Kidney glomerular epithelial cell (primary cell): ENCODE measurements around the gene MYOG.

ENCODE experiments used
- DNase-seq: peaks from one replicate; lab custom pipeline; 2025; lab: John Stamatoyannopoulos, UW

MYOG gene

GRCh38 chr1:203046984-203047630, 38.7 kb downstream of the MYOG start:
- peak; percentile 82 for DNase-seq

- no peak for DNase-seq
These were observed 39.8 kb downstream of the MYOG start for GRCh38 chr1:203045821-203046594.

- no peak for DNase-seq
These were observed 40.5 kb downstream of the MYOG start for GRCh38 chr1:203045336-203045735.

GRCh38 chr1:203044546-203045250, 41.1 kb downstream of the MYOG start:
- no peak for DNase-seq

- no peak for DNase-seq
These were observed 41.8 kb downstream of the MYOG start for GRCh38 chr1:203043830-203044545.

- no peak for DNase-seq
These were observed 44.4 kb downstream of the MYOG start for GRCh38 chr1:203041351-203041932.

- DNase-seq: no peak
These were observed 45.1 kb downstream of the MYOG start for GRCh38 chr1:203040513-203041275.

GRCh38 chr1:203039609-203040512, 46.0 kb downstream of the MYOG start:
- no peak for DNase-seq

- DNase-seq: peak; percentile 74
These were observed 46.8 kb downstream of the MYOG start for GRCh38 chr1:203038891-203039608.

- DNase-seq: peak; percentile 99
These were observed 47.5 kb downstream of the MYOG start for GRCh38 chr1:203038217-203038741.

GRCh38 chr1:203037509-203038190, 48.2 kb downstream of the MYOG start:
- DNase-seq: no peak

- DNase-seq: no peak
These were observed 49.3 kb downstream of the MYOG start for GRCh38 chr1:203036537-203036936.

- DNase-seq: no peak
These were observed 49.7 kb downstream of the MYOG start for GRCh38 chr1:203036135-203036534.

GRCh38 chr1:203035111-203036000, 50.5 kb downstream of the MYOG start:
- DNase-seq: no peak

- no peak for DNase-seq
These were observed 51.2 kb downstream of the MYOG start for GRCh38 chr1:203034422-203035110.

- no peak for DNase-seq
These were observed 51.9 kb downstream of the MYOG start for GRCh38 chr1:203033917-203034316.

- no peak for DNase-seq
These were observed 52.5 kb downstream of the MYOG start for GRCh38 chr1:203033287-203033686.
